K562 (cell line): Measurements from ENCODE around the gene BCAS2. TPM values are rescaled to one million over a fixed set of nuclear protein-coding genes. Genes with fewer than 3 reads are reported as not detected.

Source experiments
- ATAC-seq: fragments of 200-7000 bp; cut with Tn5 transposase; 3 replicates; pipeline ENCODE4 v1.9.1; 2020; ENCODE audit warnings: moderate library complexity
- BruUV-seq: library from RNA; stranded (reverse); fragments of 400-500 nt; replicated peaks from 2 replicates; lab custom pipeline; 2021; lab: Mats Ljungman, UMichigan
- CTCF ChIA-PET: fragments of 300-600 bp; formaldehyde crosslinking; extraction: SDS; loops from one replicate; lab custom pipeline; 2021; ENCODE audit warnings: low intra/inter-chr PET ratio; lab: Yijun Ruan, JAX
- POLR2A ChIA-PET: fragments of 300-600, 350-650 bp; sonication (Branson Sonifier 250); formaldehyde crosslinking; extraction: SDS; loops from one replicate; lab custom pipeline; 2021; ENCODE audit warnings: antibody characterized with exemption, inconsistent platforms; lab: Yijun Ruan, JAX
- DNase-seq, 4 experiments: peaks; one replicate each; pipeline versions ENCODE4 v3.0.0 to v3.0.0-alpha.2; 2011 to 2018; ENCODE audit warnings: low spot score in 3 of 4, mixed read lengths in 3 of 4; ENCODE audit errors: extremely low read depth in 1 of 4
- FAIRE-seq: peaks from 2 replicates; lab custom pipeline; 2011; peaks lifted over from hg19 to GRCh38; lab: Jason Lieb, UNC
- H2AFZ ChIP-seq: 2 replicates; pipeline ENCODE4 v1.6.0; 2011; ENCODE audit warnings: low read depth, low read length, control low read depth, inconsistent platforms
- H3K27ac ChIP-seq: fragments of 200-600 bp; 3 replicates; pipeline ENCODE4 v1.8.0; 2011; ENCODE audit warnings: low read depth, mild to moderate bottlenecking, control low read depth, inconsistent platforms, low read length, moderate library complexity, mixed read lengths; ENCODE audit errors: extremely low read depth
- H3K27me3 ChIP-seq, 2 experiments: fragments of 300-600 bp in 1 of 2; 2 replicates in 1 of 2; 3 replicates in 1 of 2; pipeline versions ENCODE4 v1.6.0 to v1.8.0; 2011; ENCODE audit warnings: inconsistent platforms in 2 of 2, low read length in 2 of 2, mild to moderate bottlenecking in 1 of 2, mixed read lengths in 1 of 2, moderate library complexity in 1 of 2; ENCODE audit not compliant: control insufficient read depth in 2 of 2, insufficient read depth in 2 of 2
- H3K36me3 ChIP-seq: fragments of 300-600 bp; 3 replicates; pipeline ENCODE4 v1.8.0; 2011; ENCODE audit warnings: mild to moderate bottlenecking, low read length, inconsistent platforms; ENCODE audit not compliant: control insufficient read depth, insufficient read depth
- H3K4me1 ChIP-seq, 2 experiments: fragments of 200-600 bp in 1 of 2; replicated peaks in 1 of 2; 2 replicates in 1 of 2; 3 replicates in 1 of 2; pipeline versions ENCODE4 v1.5.1 to v1.8.0; 2011; ENCODE audit warnings: inconsistent platforms in 2 of 2, low read length in 2 of 2, mild to moderate bottlenecking in 1 of 2, mixed read lengths in 1 of 2, moderate library complexity in 1 of 2; ENCODE audit not compliant: control insufficient read depth in 2 of 2, insufficient read depth in 2 of 2
- H3K4me2 ChIP-seq: 2 replicates; pipeline ENCODE4 v1.6.1; 2011; ENCODE audit warnings: low read length, control low read depth, inconsistent platforms, mixed read lengths; ENCODE audit not compliant: insufficient read depth
- H3K4me3 ChIP-seq: fragments of 200-600 bp; sonication (generic), shearing (Covaris generic); 2 replicates; pipeline ENCODE4 v1.5.1; 2016; ENCODE audit warnings: control low read depth, inconsistent platforms
- H3K79me2 ChIP-seq: fragments of 200-600 bp; 3 replicates; pipeline ENCODE4 v1.8.0; 2011; ENCODE audit warnings: low read length, inconsistent platforms; ENCODE audit not compliant: control insufficient read depth, insufficient read depth
- H3K9ac ChIP-seq, 2 experiments: 2 replicates each; pipeline versions ENCODE4 v1.6.0 to v1.6.1; 2011; ENCODE audit warnings: low read depth in 2 of 2, low read length in 2 of 2, control low read depth in 1 of 2, inconsistent platforms in 1 of 2, mild to moderate bottlenecking in 1 of 2, mixed read lengths in 1 of 2; ENCODE audit not compliant: insufficient read depth in 1 of 2
- H3K9me1 ChIP-seq: one replicate; pipeline ENCODE4 v1.6.0; 2011; ENCODE audit warnings: inconsistent platforms, mild to moderate bottlenecking, low read length, moderate library complexity; ENCODE audit not compliant: control insufficient read depth, insufficient read depth
- H3K9me3 ChIP-seq: replicated peaks from 2 replicates; pipeline ENCODE4 v1.5.1; 2011; ENCODE audit warnings: low read depth, low read length, inconsistent platforms; ENCODE audit not compliant: control insufficient read depth, insufficient read depth
- H4K20me1 ChIP-seq: replicated peaks from 2 replicates; pipeline ENCODE4 v1.6.1; 2011; ENCODE audit warnings: low read length, inconsistent platforms, mixed read lengths; ENCODE audit not compliant: control insufficient read depth, insufficient read depth
- AFF4 ChIP-seq: sonication (generic); formaldehyde crosslinking; IDR thresholded peaks from 2 replicates; pipeline ENCODE4 v1.8.0; 2023; ENCODE audit warnings: mild to moderate bottlenecking, missing genetic modification reagents
- CHCHD3 ChIP-seq: fragments of 250-450 bp; sonication (Bioruptor Pico); IDR thresholded peaks from 2 replicates; pipeline ENCODE4 v2.1.2; 2022; ENCODE audit warnings: mild to moderate bottlenecking
- EHMT2 ChIP-seq: fragments of 450-650 bp; IDR thresholded peaks from 2 replicates; pipeline ENCODE4 v1.6.1; 2018; ENCODE audit warnings: antibody characterized with exemption
- FOSL1 ChIP-seq: fragments of 200-800 bp; sonication (Bioruptor generic); conservative IDR thresholded peaks from 2 replicates; pipeline ENCODE4 v1.6.1; 2016; ENCODE audit warnings: missing genetic modification characterization, missing compliant biosample characterization
- KAT7 ChIP-seq: sonication (generic); formaldehyde crosslinking; IDR thresholded peaks from 2 replicates; pipeline ENCODE4 v1.8.0; 2022; ENCODE audit warnings: missing genetic modification reagents, mild to moderate bottlenecking, borderline replicate concordance
- LEF1 ChIP-seq: fragments of 450-650 bp; IDR thresholded peaks from 2 replicates; pipeline ENCODE4 v1.6.1; 2016; ENCODE audit warnings: mild to moderate bottlenecking
- MBD2 ChIP-seq: sonication (generic); IDR thresholded peaks from 2 replicates; pipeline ENCODE4 v1.6.1; 2016; ENCODE audit warnings: low read depth, borderline replicate concordance
- NFIC ChIP-seq: fragments of 450-650 bp; IDR thresholded peaks from 2 replicates; pipeline ENCODE4 v1.6.1; 2017; ENCODE audit warnings: mild to moderate bottlenecking, inconsistent platforms
- PYGO2 ChIP-seq: fragments of 450-650 bp; IDR thresholded peaks from 2 replicates; pipeline ENCODE4 v1.6.1; 2016; ENCODE audit warnings: mild to moderate bottlenecking, missing genetic modification characterization, moderate library complexity, missing compliant biosample characterization
- SUPT5H ChIP-seq: fragments of 450-650 bp; IDR thresholded peaks from 2 replicates; pipeline ENCODE4 v1.6.1; 2016
- TRIM24 ChIP-seq, 2 experiments: fragments of 450-650 bp; IDR thresholded peaks; 2 replicates each; pipeline ENCODE4 v1.6.1; 2016
- U2AF2 ChIP-seq: fragments of 200-400 bp; formaldehyde crosslinking; optimal IDR thresholded peaks from 2 replicates; pipeline ENCODE3; 2017; ENCODE audit warnings: low read depth, mild to moderate bottlenecking, low read length
- ZBTB12 ChIP-seq: fragments of 250-450 bp; sonication (Bioruptor Pico); IDR thresholded peaks from 2 replicates; pipeline ENCODE4 v1.4.0; 2020
- ZNF445 ChIP-seq: fragments of 250-450 bp; sonication (Bioruptor Pico); IDR thresholded peaks from 2 replicates; pipeline ENCODE4 v1.4.0; 2020; ENCODE audit warnings: low read depth, mild to moderate bottlenecking, moderate library complexity
- ZNF57 ChIP-seq: fragments of 450-650 bp; formaldehyde crosslinking; IDR thresholded peaks from 2 replicates; pipeline ENCODE4 v1.4.0; 2020; ENCODE audit warnings: mild to moderate bottlenecking, moderate library complexity
- WGBS: fragments of 100-300 bp; shearing (Covaris generic); methylation state at CpG from one replicate; pipeline ENCODE4 v1.1.6; 2016; ENCODE audit warnings: low coverage, mixed read lengths; ENCODE audit not compliant: insufficient coverage; ENCODE audit errors: missing lambda C conversion rate; 5-methylcytosine and 5-hydroxymethylcytosine counted together
- in situ Hi-C: fragments of 300-500 bp; cut with MboI; formaldehyde crosslinking; loops from 4 replicates; pipeline ENCODE4 v1.15.0; 2018; ENCODE audit warnings: inconsistent platforms, mixed read lengths
- intact Hi-C: fragments of 100-400 bp; cut with micrococcal nuclease; formaldehyde crosslinking; loops from 2 replicates; pipeline ENCODE4 v1.14.2; 2022
- polyA plus RNA-seq, 8 experiments: library from polyadenylated mRNA; depleted of rRNA in 4 of 8; stranded (reverse) in 5 of 8; unstranded in 3 of 8; fragments of >200 nt; fragmentation: Nextera tagmentation in 2 of 8; fragmentation: Illumina TruSeq in 1 of 8; extraction: Ambion mirVana in 2 of 8; extraction: Trizol in 1 of 8; gene quantifications; 2 replicates each; pipeline versions ENCODE4 v1.2.1 to v1.2.3, GENCODE V29; 2011 to 2014; ENCODE audit warnings: inconsistent platforms in 1 of 8, missing spikeins in 1 of 8
- total RNA-seq, 7 experiments: library from RNA; depleted of rRNA in 6 of 7; stranded (reverse); fragments of >200 nt in 6 of 7; fragmentation: Illumina TruSeq in 2 of 7; extraction: Trizol in 2 of 7; gene quantifications; 2 replicates each; pipeline versions ENCODE4 v1.2.1 to v1.2.3, GENCODE V29; 2011 to 2021; ENCODE audit warnings: low replicate concordance in 1 of 7
- TF ChIP-seq, protein P1 (sequence below): fragments of 250-450 bp; sonication (Bioruptor Pico); IDR thresholded peaks from 2 replicates; pipeline ENCODE4 v1.8.0; 2021; ENCODE audit warnings: moderate library complexity, mild to moderate bottlenecking, inconsistent platforms

The BCAS2 gene
- total and polyA plus RNA-seq, 9 of the 15 experiments (the other 6 are each of a cell fraction or from before 2014, with no cell fraction given): 59.3 to 183 (median 81.1) TPM

DNA sequence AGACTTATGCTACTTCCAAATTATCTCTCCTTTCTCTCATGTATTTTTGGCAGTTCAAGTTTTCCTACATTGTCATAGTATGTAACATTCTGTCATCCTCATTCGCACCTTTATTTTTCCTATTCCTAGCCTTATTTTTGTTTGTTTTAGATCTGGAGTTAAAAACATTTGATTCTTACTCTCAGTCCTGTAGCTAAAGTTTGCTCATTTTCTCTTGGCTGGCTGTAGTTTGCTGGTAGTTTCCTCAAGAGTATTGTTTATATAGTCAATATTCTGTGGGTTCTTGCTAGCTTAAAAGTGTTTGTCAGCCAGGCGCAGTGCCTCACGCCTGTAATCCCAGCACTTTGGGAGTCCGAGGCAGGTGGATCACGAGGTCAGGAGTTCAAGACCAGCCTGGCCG, 40.6 kb downstream of the BCAS2 start:
- Histone ChIP-seq H3K9me1 (no peaks in the 10 kb centered on the region), H3K9me3 (no peaks in the 10 kb centered on the region), H2AFZ (no peak overlapping the region), H3K4me1 (no peaks in the 10 kb centered on the region), H3K27me3 (no peaks in the 10 kb centered on the region), H3K79me2 (no peaks in the 10 kb centered on the region), H3K27ac (no peak overlapping the region), H3K36me3 (no peaks in the 10 kb centered on the region), H4K20me1 (no peaks in the 10 kb centered on the region), H3K4me2 (no peak overlapping the region), H3K9ac (no peak overlapping the region), H3K4me3 (no peak overlapping the region)
- DNase-seq (no peak), FAIRE-seq (no peak), ATAC-seq (no peak)
- intact Hi-C loops: no loop called here
- CTCF ChIA-PET: no interaction called here
- WGBS: 44% methylated on average over 6 of the region's 6 CpGs
- POLR2A ChIA-PET: interaction anchor here (0.6 to 1.2 kb wide), 2 partner anchors 21 to 26 kb away, joined by 3 read pairs; no protein-coding TSS in a partner anchor
- no TSS peak for BruUV-seq
- in situ Hi-C loops: no loop called here
- TF ChIP-seq EHMT2 (no peak), FOSL1 (tag) (no peak), ZNF57 (CRISPR knock-in tag) (no peak), NFIC (no peak), ZBTB12 (CRISPR knock-in tag) (no peak), TRIM24 (IDR thresholded peaks at IDR 0.05) (no peak), SUPT5H (no peak), MBD2 (no peak), AFF4 (no peak), LEF1 (no peak), PYGO2 (tag) (no peak), U2AF2 (no peak), CHCHD3 (CRISPR knock-in tag) (no peak), KAT7 (no peak), ZNF445 (no peak)
- TF ChIP-seq, protein P1, sequence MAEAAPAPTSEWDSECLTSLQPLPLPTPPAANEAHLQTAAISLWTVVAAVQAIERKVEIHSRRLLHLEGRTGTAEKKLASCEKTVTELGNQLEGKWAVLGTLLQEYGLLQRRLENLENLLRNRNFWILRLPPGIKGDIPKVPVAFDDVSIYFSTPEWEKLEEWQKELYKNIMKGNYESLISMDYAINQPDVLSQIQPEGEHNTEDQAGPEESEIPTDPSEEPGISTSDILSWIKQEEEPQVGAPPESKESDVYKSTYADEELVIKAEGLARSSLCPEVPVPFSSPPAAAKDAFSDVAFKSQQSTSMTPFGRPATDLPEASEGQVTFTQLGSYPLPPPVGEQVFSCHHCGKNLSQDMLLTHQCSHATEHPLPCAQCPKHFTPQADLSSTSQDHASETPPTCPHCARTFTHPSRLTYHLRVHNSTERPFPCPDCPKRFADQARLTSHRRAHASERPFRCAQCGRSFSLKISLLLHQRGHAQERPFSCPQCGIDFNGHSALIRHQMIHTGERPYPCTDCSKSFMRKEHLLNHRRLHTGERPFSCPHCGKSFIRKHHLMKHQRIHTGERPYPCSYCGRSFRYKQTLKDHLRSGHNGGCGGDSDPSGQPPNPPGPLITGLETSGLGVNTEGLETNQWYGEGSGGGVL (CRISPR knock-in tag): no peak
